GM21737 (cell line): ENCODE results near the gene OR2D3.
"Not testable (repeated sequence)": the region's sequence is repeated elsewhere in the genome, so short reads cannot be mapped to it uniquely, and the experiment has no call there.

Experiments used
- ATAC-seq: cut with Tn5 transposase; IDR thresholded peaks from one replicate; pipeline ENCODE4 v1.9.1; 2021; ENCODE audit warnings: mild to moderate bottlenecking, moderate library complexity; ENCODE audit not compliant: unreplicated experiment

OR2D3 gene, protein sequence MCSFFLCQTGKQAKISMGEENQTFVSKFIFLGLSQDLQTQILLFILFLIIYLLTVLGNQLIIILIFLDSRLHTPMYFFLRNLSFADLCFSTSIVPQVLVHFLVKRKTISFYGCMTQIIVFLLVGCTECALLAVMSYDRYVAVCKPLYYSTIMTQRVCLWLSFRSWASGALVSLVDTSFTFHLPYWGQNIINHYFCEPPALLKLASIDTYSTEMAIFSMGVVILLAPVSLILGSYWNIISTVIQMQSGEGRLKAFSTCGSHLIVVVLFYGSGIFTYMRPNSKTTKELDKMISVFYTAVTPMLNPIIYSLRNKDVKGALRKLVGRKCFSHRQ

DNA sequence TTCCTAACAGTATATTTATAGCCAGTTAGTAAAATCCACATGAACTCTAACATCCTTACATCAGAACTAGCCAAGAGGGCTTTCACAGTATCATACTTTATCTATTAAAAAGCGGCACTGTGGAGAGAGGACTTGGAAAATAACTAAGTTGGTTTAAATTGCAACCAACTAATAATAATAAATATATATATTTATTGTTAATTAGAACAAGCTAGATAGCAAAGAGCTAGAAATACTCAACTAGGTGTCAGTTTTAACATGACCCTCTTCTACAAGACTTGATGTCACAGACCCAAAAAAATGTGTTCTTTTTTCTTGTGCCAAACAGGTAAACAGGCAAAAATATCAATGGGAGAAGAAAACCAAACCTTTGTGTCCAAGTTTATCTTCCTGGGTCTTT lies at the start of gene OR2D3:
OR2D3 (plus strand) TSS at position 301 of the 400 bp plus-strand sequence; CDS start at position 301, 0 bp downstream.
- no peak for ATAC-seq

DNA sequence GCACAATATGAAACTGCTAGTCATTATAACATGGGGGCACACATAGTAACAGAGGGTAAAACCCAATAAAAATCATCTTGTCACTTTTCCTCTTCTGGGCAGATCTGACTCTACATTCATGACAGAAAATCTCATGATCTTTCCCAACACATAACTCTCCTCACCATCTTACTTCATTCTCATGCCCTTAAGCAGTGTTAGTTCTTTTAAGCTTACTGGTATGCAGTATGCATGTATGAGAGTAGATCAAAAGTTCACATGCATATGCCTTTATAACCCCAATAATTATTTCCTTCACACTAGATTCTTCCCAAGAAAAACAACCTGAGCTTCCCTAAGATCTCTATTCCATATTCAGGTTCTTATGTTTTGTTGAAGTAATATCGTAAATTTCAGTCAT lies 49.5 kb upstream of the OR2D3 start:
- no peak for ATAC-seq

DNA sequence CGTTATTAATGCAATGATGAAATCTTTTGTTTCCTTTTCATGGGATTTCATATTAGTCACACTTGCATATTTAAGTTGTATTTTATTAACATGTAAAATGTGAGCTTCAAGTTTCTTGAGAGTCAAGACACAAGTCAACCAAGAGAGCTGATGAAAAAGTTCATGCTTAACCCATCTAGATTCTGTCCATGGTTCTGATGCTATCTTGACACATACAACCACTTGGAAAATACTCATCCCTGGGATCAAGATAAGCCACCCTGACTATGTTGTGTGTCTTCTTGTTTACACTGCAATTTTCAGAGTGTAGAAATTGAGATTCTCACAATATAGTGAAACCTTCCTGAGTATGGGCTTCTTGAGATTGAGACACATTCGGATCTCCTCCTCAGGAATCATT lies 45.0 kb upstream of the OR2D3 start:
- ATAC-seq = no peak

DNA sequence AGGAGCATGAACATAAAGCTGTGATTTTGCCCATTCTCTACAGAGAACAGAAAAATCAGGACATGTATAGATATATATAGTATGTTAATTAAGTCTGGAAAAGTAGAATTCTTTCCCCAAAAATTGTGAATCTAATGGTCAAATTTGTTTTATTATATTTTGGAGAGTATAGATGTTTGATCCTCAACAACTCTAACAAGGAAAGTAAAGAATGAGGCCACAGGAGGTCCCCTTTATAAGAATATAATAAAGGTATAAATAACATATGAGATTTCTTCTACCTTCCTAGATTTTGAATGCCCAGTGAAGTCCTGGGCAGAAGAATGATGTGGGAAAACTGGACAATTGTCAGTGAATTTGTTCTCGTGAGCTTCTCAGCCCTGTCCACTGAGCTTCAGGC lies 44.5 kb upstream of the OR2D3 start, which contains the start of gene OR10A4:
OR10A4 (plus strand) TSS at position 301 of the 400 bp plus-strand sequence; CDS start at position 324, 23 bp downstream.
- no peak for ATAC-seq

DNA sequence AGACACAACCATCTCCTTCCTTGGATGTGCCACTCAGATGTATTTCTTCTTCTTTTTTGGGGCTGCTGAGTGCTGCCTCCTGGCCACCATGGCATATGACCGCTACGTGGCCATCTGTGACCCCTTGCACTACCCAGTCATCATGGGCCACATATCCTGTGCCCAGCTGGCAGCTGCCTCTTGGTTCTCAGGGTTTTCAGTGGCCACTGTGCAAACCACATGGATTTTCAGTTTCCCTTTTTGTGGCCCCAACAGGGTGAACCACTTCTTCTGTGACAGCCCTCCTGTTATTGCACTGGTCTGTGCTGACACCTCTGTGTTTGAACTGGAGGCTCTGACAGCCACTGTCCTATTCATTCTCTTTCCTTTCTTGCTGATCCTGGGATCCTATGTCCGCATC lies 43.9 kb upstream of the OR2D3 start:
- no peak for ATAC-seq

DNA sequence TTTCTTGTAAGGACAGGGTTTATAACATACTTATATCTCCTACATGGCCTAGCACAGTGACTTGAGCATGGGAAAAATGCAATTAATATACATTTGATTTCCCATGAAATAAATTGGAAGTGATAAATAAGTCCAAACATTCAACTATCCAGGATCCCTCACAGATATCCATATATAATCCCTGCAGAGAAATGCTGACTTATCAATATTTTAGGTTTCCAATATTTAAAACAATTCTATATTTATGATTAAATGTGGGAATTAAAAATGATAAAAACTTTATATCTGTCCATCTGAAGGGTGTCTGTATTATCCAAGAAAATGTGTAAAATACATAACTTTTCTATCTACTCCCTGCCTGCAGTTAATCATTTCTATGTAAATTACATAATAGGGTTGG lies 38.1 kb upstream of the OR2D3 start:
- no peak for ATAC-seq

DNA sequence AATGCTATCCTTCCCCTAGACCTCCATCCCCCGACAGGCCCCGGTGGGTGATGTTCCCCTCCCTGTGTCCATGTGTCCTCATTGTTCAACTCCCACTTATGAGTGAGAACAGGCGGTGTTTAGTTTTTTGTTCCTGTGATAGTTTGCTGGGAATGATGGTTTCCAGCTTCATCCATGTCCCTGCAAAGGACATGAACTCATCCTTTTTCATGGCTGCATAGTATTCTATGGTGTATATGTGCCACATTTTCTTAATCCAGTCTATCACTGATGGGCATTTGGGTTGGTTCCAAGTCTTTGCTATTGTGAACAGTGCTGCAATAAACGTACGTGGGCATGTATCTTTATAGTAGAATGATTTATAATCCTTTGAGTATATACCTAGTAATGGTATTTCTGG lies 33.1 kb upstream of the OR2D3 start:
- ATAC-seq = not testable (repeated sequence)

DNA sequence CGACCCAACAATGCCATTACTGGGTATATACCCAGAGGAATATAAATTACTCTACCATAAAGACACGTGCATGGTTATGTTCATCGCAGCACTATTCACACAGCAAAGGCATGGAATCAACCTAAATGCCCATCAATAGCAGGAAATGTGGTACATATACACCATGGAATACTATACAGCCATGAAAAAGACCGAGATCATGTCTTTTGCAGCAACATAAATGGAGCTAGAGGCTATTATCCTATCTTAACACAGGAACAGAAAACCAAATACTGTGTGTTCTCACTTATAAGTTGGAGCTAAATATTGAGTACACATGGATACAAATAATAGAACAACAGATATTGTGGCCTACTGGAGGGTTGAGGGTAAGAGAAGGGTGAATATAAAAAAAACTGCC lies 32.0 kb upstream of the OR2D3 start:
- ATAC-seq = no peak

DNA sequence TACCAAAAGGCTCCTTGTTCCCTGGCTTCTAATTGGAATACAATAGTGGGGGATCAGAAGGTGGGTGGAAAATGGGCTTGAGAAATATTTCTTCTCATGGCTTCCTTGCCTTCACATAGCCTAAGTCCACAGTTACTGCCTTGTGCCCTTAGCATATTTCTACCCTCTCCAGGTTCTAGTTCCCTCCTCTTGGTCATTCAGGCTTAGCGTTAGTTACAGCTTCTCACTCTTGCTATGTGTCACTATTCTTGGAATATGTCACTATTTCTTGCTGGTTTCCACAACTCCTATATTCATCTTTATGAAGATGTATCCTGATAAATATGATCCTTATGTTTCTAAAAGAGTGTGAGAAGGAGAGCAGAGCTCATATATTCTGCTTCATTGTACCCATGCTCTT lies 31.0 kb upstream of the OR2D3 start:
- no peak for ATAC-seq

DNA sequence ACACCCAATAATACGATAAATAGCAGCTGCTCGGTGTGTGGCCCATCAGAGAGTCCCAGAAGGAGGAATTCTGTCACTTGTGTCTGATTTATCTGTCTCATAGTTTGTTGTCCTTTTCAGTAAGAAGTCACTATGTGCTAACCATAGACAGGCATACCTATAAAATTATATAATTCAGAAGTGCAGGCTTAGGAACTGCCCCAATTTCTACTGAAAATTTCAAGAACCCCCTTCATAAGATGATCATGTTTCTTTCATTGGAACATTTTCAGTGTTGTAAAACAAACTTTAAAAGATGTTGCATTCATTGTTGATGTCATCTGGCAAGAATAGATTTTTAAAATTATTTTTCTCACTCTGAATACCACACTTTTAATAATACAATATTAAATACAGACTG lies 28.4 kb upstream of the OR2D3 start, which contains the start of gene OR2D2:
OR2D2 (minus strand) TSS at position 101 of the 400 bp plus-strand sequence; CDS start at position 101, 0 bp downstream.
- no peak for ATAC-seq

DNA sequence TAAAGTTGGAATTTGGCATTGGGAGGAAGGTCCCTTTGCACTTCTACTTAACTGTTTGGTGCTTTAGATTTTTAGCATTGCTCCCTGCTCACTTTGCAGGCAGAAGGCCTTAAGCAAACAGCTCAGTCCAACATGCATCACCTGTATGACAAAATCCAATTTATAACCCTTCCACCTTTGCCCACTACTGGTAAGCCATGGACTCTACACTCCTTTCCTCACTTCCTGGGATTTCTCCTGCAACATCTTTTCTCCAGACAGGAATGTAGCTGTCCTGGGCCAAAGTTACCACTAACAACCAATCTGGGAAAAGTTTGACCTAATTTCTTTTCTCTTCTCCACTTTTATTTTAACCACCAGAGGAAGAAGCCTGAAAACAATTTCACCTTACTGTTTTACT lies 26.7 kb upstream of the OR2D3 start:
- ATAC-seq = no peak

DNA sequence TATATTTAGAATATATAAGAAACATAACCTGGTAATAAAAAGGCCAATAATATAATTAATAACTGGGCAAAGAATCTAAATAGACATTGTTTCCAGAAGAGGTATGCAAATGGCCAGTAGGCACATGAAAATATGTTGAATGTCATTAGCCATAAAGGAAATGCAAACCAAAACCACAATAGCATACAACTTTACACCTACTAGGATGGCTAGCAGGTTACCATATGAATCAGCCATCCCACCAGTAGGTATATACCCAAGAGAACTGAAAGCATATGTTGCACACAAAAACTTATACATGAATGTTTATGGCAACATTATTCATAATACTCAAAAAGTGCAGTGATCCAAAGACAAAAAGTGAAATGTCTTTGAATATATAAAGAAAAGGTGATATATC lies 25.8 kb upstream of the OR2D3 start:
- ATAC-seq = peak; percentile 89

DNA sequence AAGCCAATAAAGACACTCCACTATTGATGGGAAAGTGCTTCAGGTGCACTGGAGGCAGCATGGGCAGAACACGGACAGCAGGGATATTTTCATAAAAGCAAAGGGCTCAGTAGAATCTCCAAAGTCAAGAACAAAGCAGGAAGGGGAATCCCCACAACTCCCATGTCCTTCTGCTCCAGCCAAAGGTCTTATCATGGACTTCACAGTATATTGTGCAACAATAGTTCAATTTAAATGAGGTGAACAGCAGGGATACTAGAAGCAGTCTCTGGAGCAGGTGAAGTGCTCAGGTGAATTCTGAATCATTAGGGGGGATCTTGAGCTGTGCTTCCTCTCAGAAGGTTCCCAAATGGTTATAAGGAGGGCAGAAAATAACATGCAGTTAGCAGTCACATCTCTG lies 21.9 kb upstream of the OR2D3 start:
- no peak for ATAC-seq

DNA sequence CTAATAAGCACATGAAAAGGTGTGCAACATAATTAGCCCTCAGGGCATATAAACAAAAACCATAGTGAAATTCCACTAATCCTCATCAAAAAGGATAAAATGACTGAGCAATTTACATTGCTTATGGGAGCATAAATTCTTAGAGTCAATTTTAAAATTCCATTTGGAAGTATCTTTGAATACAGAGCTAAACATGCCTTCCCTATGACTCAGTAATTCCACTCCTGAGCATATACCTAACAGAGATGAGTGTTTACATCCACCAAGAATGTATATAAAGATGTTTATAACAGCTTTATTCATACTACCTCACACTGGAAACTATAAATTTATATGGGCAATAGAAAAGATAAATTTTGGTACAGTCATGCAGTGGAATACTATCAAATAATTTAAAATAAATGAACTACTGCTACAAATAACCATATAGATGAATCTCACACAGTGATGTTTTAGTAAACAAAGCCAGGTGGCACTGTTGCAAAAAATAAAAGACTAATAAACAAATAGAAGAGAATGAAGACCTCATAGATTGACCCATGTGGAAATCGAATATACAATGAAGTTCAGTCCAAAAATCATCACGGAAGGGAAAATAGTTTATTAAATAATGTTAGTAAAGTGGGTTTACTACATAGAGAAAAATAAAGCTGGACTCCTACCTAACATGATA lies 20.3 kb upstream of the OR2D3 start:
- no peak for ATAC-seq

DNA sequence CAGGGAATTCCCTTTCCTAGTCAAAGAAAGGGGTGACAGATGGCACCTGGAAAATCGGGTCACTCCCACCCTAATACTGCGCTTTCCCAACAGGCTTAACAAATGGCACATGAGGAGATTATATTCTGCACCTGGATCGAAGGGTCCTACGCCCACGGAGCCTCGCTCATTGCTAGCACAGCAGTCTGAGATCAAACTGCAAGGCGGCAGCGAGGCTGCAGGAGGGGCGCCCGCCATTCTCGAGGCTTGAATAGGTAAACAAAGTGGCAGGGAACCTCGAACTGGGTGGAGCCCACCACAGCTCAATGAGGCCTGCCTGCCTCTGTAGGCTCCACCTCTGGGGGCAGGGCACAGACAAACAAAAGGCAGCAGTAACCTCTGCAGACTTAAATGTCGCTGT lies 16.0 kb upstream of the OR2D3 start:
- not testable (repeated sequence) for ATAC-seq

DNA sequence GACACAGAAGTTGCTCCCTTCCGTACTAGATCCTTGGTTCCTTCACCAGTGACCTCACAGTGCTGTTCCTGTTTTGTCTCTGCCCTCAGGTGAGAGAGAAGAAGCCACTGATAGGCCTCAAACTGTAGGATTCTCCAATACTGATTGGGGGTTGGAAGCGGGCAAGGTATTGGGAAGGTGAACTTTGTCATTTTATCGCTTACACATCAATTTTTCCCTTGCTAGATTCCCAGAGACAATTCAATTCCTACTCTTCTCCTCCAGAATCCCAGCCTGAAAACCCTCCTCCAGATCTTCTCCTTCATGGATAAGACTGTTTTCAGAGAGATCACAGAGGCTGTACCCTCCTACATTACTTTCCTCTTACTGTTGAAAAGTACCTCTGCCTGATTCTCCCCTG lies 9.4 kb upstream of the OR2D3 start:
- ATAC-seq = no peak

DNA sequence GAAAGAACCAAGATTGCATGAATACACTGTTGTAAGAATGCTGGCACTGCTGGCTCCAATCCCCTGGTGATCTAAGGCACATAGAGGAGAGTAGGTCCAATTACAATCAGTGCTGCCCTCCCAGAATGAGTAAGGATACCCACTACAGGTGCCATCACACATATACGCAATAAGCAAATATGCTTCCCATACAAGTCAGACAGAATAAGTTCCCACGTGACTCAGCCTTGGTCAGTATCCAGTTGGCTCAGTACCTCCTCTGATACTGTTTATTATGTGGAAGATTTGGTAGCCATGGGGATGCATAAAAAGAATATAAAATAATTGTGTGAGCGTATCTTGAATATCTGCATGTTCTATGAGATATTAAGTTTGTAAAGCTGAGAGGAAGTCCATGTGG lies 8.9 kb upstream of the OR2D3 start:
- ATAC-seq = no peak

DNA sequence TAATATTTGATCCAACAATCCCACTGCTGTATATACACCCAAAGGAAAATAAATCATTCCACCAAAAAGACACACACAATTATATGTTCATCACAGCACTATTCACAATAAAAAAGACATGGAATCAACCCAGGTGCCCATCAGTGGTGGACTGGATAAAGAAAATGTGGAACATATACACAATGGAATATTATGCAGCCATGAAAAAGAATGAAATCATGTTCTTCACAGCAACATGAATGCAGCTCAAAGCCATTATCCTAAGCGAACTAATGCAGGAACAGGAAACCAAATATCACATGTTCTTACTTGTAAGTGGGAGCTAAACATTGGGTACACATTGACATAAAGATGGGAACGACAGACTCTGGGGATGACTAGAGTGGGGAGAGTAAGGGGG lies 1.1 kb upstream of the OR2D3 start:
- no peak for ATAC-seq

DNA sequence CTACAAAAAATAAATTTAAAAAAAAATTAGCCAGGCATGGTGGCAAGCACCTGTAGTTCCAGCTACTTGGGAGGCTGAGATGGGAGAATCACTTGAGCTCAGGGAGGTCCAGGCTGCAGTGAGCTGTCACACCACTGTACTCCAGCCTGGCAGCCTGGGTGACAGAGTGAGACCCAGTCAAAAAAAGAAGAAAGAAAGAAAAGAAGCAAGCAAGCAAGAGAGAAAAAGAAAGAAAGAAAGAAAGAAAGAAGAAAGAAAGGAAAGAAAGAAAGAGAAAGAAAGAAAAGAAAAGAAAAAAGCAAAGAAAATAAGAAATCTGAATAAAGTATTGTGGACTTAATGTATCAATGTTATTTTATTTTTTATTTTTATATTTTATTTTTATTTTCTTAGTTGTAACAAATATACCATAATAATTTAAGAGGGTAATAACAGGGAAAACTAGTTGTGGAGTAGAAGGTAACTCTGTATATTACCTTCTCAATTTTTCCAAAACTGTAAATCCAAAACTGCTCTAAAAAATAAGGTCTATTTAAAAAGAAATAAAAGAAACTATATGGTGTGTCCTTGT lies 4.3 kb downstream of the OR2D3 start:
- no peak for ATAC-seq

DNA sequence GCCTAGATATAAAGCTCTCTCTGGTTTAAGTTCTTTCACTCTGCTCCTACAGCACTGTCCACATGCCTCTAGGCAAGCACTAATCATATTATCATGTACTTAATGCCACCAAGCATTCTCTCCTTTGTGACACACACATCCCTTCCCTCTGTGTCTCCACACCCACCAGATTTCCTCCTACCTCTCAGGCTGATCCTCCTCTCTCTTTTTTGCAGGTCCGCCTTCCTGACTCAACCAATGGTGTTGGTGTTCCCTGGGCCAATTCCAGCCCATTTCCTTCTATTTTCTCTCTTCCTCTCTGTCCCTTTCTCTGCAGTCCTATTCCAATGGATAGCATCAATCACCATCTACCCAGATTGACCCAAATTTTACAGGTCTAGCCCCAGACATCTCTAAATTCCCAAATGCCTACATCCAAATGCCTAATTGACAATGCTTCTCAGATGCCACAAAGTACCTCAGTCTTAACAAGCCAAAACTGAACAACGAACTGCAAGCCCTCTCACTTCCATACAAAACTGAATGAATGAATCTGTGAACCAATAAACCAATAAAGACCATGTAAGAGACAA lies 4.9 kb downstream of the OR2D3 start:
- ATAC-seq = peak; percentile 2

DNA sequence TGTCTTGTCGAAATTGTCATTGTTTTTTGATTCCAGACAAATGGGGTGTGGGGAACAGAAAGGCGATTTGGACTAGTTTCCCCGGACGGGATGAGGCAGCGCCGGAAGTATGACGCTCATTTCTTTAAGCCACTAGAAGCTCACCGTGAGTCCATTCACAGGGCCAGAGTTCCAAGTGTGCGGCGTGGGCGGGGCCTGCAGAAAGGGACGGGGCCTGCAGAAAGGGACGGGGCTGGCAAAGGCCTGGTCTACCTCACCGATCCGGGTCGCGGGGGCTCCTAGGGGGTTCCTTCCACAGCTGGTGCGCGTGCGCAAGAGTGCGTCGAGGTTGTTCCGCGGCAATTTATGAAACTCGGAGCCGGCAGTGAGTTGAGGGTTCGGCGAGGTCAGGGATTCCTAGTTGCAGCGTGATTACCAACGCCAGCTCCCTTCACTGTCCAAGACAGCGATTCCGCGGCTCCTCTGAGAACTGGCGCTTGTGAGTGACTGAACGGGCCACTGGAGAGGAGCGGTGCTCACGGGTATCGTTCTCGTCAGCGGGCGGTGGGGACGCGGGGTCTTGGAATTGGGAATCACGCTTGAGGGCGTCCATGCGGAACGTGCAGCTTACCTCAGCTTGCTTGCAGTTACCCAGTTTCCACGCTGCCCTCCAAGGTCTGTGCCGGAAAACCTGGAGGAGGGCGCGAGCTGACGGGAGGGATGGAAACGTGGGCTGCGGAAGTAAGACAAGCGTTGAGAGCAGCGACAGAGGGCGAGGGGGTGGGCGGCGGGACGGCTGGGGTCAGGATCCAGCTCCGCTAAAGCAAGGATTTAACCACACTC lies 5.6 kb downstream of the OR2D3 start, which contains the start of gene ZNF215:
ZNF215 (plus strand) TSS at position 219 of the 822 bp plus-strand sequence. CDS start 5,847 bp downstream, outside the sequence.
- ATAC-seq = peak; percentile 75
